Natural killer cell treated with Interleukin-12 subunit alpha and Interleukin-12 subunit beta and Interleukin-15 and Interleukin-18, amount 100 ng/mL, for 72 hours (primary cell): Measurements from ENCODE around the gene HHIPL1. TPM values are rescaled to one million over a fixed set of nuclear protein-coding genes. Genes with fewer than 3 reads are reported as not detected.

Experiments
- ATAC-seq, 2 donors: fragments of 150-1000 bp; cut with Tn5 transposase in 1 of 2; sonication (Bioruptor Pico), chemical (Tn5 transposase) in 1 of 2; 2 replicates each; pipeline ENCODE4 v1.10.0; 2021
- DNase-seq: peaks from one replicate; pipeline ENCODE4 v3.0.0; 2022; ENCODE audit warnings: low spot score
- H3K27ac Mint-ChIP-seq, 2 donors: 1 replicate in 1 of 2; 2 replicates in 1 of 2; pipeline ENCODE4 v1.8.0; 2022; ENCODE audit warnings: mixed read lengths in 2 of 2, mild to moderate bottlenecking in 1 of 2, moderate library complexity in 1 of 2
- H3K27me3 Mint-ChIP-seq, 2 donors: 1 replicate in 1 of 2; 2 replicates in 1 of 2; pipeline ENCODE4 v1.8.0; 2022; ENCODE audit warnings: mixed read lengths in 2 of 2
- H3K36me3 Mint-ChIP-seq: one replicate; pipeline ENCODE4 v1.8.0; 2022; ENCODE audit warnings: mixed read lengths
- H3K4me1 Mint-ChIP-seq, 2 donors: 1 replicate in 1 of 2; 2 replicates in 1 of 2; pipeline ENCODE4 v1.8.0; 2022; ENCODE audit warnings: low read depth in 2 of 2, mixed read lengths in 2 of 2, mild to moderate bottlenecking in 1 of 2
- H3K4me3 Mint-ChIP-seq: one replicate; pipeline ENCODE4 v1.8.0; 2022; ENCODE audit warnings: mixed read lengths
- H3K9me3 Mint-ChIP-seq: 2 replicates; pipeline ENCODE4 v1.8.0; 2022; ENCODE audit warnings: mixed read lengths
- total RNA-seq, 2 donors: library from RNA; stranded (reverse); gene quantifications; one replicate each; pipeline ENCODE4 v1.2.3, GENCODE V29; 2022

The HHIPL1 gene
- total RNA-seq, 2 donors from 2014 or later = not detected

- Mint-ChIP-seq H3K4me3 (peak within 1 kb of the TSS; percentile 76), H3K27ac (peak within 1 kb of the TSS; percentile 61 to 77), H3K27me3 (peaks cover 31 to 38% of the 10 kb centered on the region in 2 donors), H3K9me3 (no peaks in the 10 kb centered on the region), H3K36me3 (no peaks in the 10 kb centered on the region), H3K4me1 (peaks cover 0 to 12% of the 10 kb centered on the region in 2 donors)
- peak; percentile 100 for DNase-seq
- peak; percentile 98 to 99 for ATAC-seq
These were observed 38.9 kb downstream of the HHIPL1 start, which contains the start of gene CYP46A1 for GRCh38 chr14:99683619-99684409. CYP46A1 (plus strand) TSS chr14:99684298; CDS start chr14:99684418, 120 bp downstream.

- H3K9me3 Mint-ChIP-seq = no peaks in the 10 kb centered on the region
- no peaks in the 10 kb centered on the region for H3K36me3 Mint-ChIP-seq
- peaks cover 0 to 14% of the 10 kb centered on the region in 2 donors for H3K4me1 Mint-ChIP-seq
- peaks cover 35 to 45% of the 10 kb centered on the region in 2 donors for H3K27me3 Mint-ChIP-seq
- H3K27ac Mint-ChIP-seq = no peak overlapping the region
- ATAC-seq (no peak), DNase-seq (no peak)
- H3K4me3 Mint-ChIP-seq = peak overlapping the region; percentile 56
These were observed 39.5 kb downstream of the HHIPL1 start for GRCh38 chr14:99684410-99684934.

- Mint-ChIP-seq H3K27me3 (peaks cover 42 to 52% of the 10 kb centered on the region in 2 donors), H3K4me3 (peak overlapping the region; percentile 56), H3K4me1 (peaks cover 0 to 14% of the 10 kb centered on the region in 2 donors), H3K9me3 (no peaks in the 10 kb centered on the region), H3K36me3 (no peaks in the 10 kb centered on the region), H3K27ac (no peak overlapping the region)
- ATAC-seq (no peak), DNase-seq (no peak)
These were observed 40.2 kb downstream of the HHIPL1 start for GRCh38 chr14:99685151-99685591.

- H3K27me3 Mint-ChIP-seq = peaks cover 44 to 56% of the 10 kb centered on the region in 2 donors
- ATAC-seq = no peak
- peaks cover 0 to 14% of the 10 kb centered on the region in 2 donors for H3K4me1 Mint-ChIP-seq
- no peaks in the 10 kb centered on the region for H3K9me3 Mint-ChIP-seq
- no peak overlapping the region for H3K27ac Mint-ChIP-seq
- no peak for DNase-seq
- H3K36me3 Mint-ChIP-seq = no peaks in the 10 kb centered on the region
- H3K4me3 Mint-ChIP-seq = peak overlapping the region; percentile 56
These were observed 40.7 kb downstream of the HHIPL1 start for GRCh38 chr14:99685596-99685995.

GRCh38 chr14:99686557-99687283 is 41.8 kb downstream of the HHIPL1 start:
- H3K4me3 Mint-ChIP-seq = no peak overlapping the region
- DNase-seq = no peak
- H3K4me1 Mint-ChIP-seq = peaks cover 0 to 14% of the 10 kb centered on the region in 2 donors
- ATAC-seq = no peak
- peaks cover 52 to 66% of the 10 kb centered on the region in 2 donors for H3K27me3 Mint-ChIP-seq
- no peaks in the 10 kb centered on the region for H3K9me3 Mint-ChIP-seq
- no peak overlapping the region for H3K27ac Mint-ChIP-seq
- H3K36me3 Mint-ChIP-seq = no peaks in the 10 kb centered on the region

- Mint-ChIP-seq H3K4me1 (peaks cover 0 to 14% of the 10 kb centered on the region in 2 donors), H3K27me3 (peaks cover 52 to 71% of the 10 kb centered on the region in 2 donors), H3K9me3 (no peaks in the 10 kb centered on the region), H3K36me3 (no peaks in the 10 kb centered on the region), H3K27ac (no peak overlapping the region), H3K4me3 (no peak overlapping the region)
- ATAC-seq = no peak
- no peak for DNase-seq
These were observed 42.6 kb downstream of the HHIPL1 start for GRCh38 chr14:99687284-99688209.

GRCh38 chr14:99688210-99688581 is 43.3 kb downstream of the HHIPL1 start:
- H3K36me3 Mint-ChIP-seq = no peaks in the 10 kb centered on the region
- H3K9me3 Mint-ChIP-seq = no peaks in the 10 kb centered on the region
- DNase-seq = no peak
- H3K4me1 Mint-ChIP-seq = peaks cover 0 to 11% of the 10 kb centered on the region in 2 donors
- no peak for ATAC-seq
- no peak overlapping the region for H3K4me3 Mint-ChIP-seq
- H3K27ac Mint-ChIP-seq = no peak overlapping the region
- peaks cover 52 to 71% of the 10 kb centered on the region in 2 donors for H3K27me3 Mint-ChIP-seq

- H3K27ac Mint-ChIP-seq = no peak overlapping the region
- ATAC-seq (no peak), DNase-seq (no peak)
- H3K27me3 Mint-ChIP-seq = peaks cover 52 to 71% of the 10 kb centered on the region in 2 donors
- H3K9me3 Mint-ChIP-seq = no peaks in the 10 kb centered on the region
- H3K4me3 Mint-ChIP-seq = no peak overlapping the region
- H3K36me3 Mint-ChIP-seq = no peaks in the 10 kb centered on the region
- peaks cover 0 to 11% of the 10 kb centered on the region in 2 donors for H3K4me1 Mint-ChIP-seq
These were observed 43.7 kb downstream of the HHIPL1 start for GRCh38 chr14:99688629-99689028.

- Mint-ChIP-seq H3K9me3 (no peaks in the 10 kb centered on the region), H3K4me3 (no peak overlapping the region), H3K4me1 (peaks cover 0 to 11% of the 10 kb centered on the region in 2 donors), H3K36me3 (no peaks in the 10 kb centered on the region), H3K27me3 (peaks cover 56 to 79% of the 10 kb centered on the region in 2 donors), H3K27ac (no peak overlapping the region)
- ATAC-seq (no peak), DNase-seq (no peak)
These were observed 44.6 kb downstream of the HHIPL1 start for GRCh38 chr14:99689266-99690236.

- no peak for ATAC-seq
- DNase-seq = no peak
- Mint-ChIP-seq H3K36me3 (no peaks in the 10 kb centered on the region), H3K27me3 (peaks cover 55 to 81% of the 10 kb centered on the region in 2 donors), H3K9me3 (no peaks in the 10 kb centered on the region), H3K27ac (no peak overlapping the region), H3K4me3 (no peak overlapping the region), H3K4me1 (peaks cover 0 to 11% of the 10 kb centered on the region in 2 donors)
These were observed 45.7 kb downstream of the HHIPL1 start for GRCh38 chr14:99690636-99691035.

GRCh38 chr14:99691111-99691885 is 46.4 kb downstream of the HHIPL1 start:
- H3K4me1 Mint-ChIP-seq = peaks cover 0 to 11% of the 10 kb centered on the region in 2 donors
- ATAC-seq (no peak), DNase-seq (no peak)
- no peak overlapping the region for H3K27ac Mint-ChIP-seq
- H3K4me3 Mint-ChIP-seq = no peak overlapping the region
- no peaks in the 10 kb centered on the region for H3K9me3 Mint-ChIP-seq
- H3K27me3 Mint-ChIP-seq = peaks cover 53 to 74% of the 10 kb centered on the region in 2 donors
- H3K36me3 Mint-ChIP-seq = no peaks in the 10 kb centered on the region
